Esophagus muscularis mucosa (tissue), 3 donors: Measurements from ENCODE around the gene CRYGS.

Experiments
- POLR2A ChIP-seq: fragments of 450-650 bp; IDR thresholded peaks from one replicate; pipeline ENCODE4 v1.6.1; 2017; ENCODE audit warnings: antibody characterized with exemption, moderate library complexity, mild to moderate bottlenecking, low read depth
- POLR2AphosphoS5 ChIP-seq, 2 donors: sonication (generic); formaldehyde crosslinking; IDR thresholded peaks; one replicate each; pipeline ENCODE4 v1.6.1; 2017; ENCODE audit warnings: antibody characterized with exemption in 2 of 2
- TF ChIP-seq, protein P1 (sequence below), 3 experiments: fragments of 200-600 bp in 2 of 3; fragments of 450-650 bp in 1 of 3; sonication (generic) in 2 of 3; IDR thresholded peaks; one replicate each; pipeline ENCODE4 v1.5.1; 2017 to 2019; ENCODE audit warnings: antibody characterized with exemption in 3 of 3, mild to moderate bottlenecking in 2 of 3, moderate library complexity in 1 of 3

DNA sequence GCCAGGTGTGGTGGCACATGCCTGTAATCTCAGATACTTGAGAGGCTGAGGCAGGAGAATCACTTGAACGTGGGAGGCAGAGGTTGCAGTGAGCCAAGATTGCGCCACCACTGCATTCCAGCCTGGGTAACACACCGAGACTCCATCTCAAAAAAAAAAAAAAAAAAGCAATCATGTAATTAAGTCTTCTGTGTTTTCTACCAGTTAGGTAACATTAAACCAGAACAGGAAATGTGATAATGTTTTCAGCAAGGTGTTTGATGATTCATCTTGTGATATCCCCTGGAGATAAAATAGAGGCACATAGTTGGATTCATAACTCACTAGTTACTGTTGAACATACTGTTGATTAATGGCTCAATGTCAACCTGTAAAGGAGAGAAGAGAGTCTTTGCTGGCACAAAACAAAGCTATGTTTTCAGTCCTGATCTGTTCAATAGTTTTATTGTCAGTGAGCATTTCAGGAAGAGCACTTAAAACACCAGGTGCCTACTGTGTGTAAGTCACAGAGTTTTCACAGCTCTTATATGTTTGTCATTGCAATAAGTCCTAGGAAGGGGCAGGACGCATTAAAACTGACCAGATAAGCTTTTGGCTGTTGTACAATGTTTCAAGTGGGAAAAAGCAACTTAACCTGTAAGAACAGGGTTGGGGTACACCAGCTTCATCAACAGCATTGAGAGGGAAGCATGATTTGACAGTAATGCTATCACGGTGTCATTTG, 45.8 kb upstream of the CRYGS start:
- TF ChIP-seq, protein P1, sequence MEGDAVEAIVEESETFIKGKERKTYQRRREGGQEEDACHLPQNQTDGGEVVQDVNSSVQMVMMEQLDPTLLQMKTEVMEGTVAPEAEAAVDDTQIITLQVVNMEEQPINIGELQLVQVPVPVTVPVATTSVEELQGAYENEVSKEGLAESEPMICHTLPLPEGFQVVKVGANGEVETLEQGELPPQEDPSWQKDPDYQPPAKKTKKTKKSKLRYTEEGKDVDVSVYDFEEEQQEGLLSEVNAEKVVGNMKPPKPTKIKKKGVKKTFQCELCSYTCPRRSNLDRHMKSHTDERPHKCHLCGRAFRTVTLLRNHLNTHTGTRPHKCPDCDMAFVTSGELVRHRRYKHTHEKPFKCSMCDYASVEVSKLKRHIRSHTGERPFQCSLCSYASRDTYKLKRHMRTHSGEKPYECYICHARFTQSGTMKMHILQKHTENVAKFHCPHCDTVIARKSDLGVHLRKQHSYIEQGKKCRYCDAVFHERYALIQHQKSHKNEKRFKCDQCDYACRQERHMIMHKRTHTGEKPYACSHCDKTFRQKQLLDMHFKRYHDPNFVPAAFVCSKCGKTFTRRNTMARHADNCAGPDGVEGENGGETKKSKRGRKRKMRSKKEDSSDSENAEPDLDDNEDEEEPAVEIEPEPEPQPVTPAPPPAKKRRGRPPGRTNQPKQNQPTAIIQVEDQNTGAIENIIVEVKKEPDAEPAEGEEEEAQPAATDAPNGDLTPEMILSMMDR (IDR thresholded peaks at IDR 0.05): no peak
- TF ChIP-seq POLR2AphosphoS5 (IDR thresholded peaks at IDR 0.05): no peak
- no peak for TF ChIP-seq POLR2A
